MM.1S (cell line): ENCODE data around the gene ERF.

Experiments used
- CTCF ChIP-seq: fragments of 300-600 bp; sonication (generic); IDR thresholded peaks from 2 replicates; pipeline ENCODE4 v1.5.1; 2016; ENCODE audit warnings: antibody characterized with exemption, low read length, mixed read lengths
- EZH2phosphoT487 ChIP-seq: fragments of 300-600 bp; sonication (generic); IDR thresholded peaks from 2 replicates; pipeline ENCODE4 v1.6.1; 2018; ENCODE audit warnings: antibody characterized with exemption, low read length

- no peak for TF ChIP-seq CTCF
- TF ChIP-seq EZH2phosphoT487: no peak
These were observed 13.3 kb upstream of the ERF start for GRCh38 chr19:42268142-42268703.
